Forelimb muscle (tissue), 1 donor: ENCODE results near the gene MSL3. TPM values are rescaled to one million over a fixed set of nuclear protein-coding genes. Genes with fewer than 3 reads are reported as not detected.

ENCODE experiments used
- DNase-seq: peaks from one replicate; pipeline ENCODE4 v3.0.0-alpha.2; 2013; ENCODE audit warnings: low read depth
- polyA plus RNA-seq: library from polyadenylated mRNA; unstranded; fragments of 120-200 nt; gene quantifications from one replicate; pipeline ENCODE4 v1.2.1, GENCODE V29; 2013; ENCODE audit not compliant: insufficient read length

The MSL3 gene
- polyA plus RNA-seq, 1 donor, result 23.9 TPM

DNA sequence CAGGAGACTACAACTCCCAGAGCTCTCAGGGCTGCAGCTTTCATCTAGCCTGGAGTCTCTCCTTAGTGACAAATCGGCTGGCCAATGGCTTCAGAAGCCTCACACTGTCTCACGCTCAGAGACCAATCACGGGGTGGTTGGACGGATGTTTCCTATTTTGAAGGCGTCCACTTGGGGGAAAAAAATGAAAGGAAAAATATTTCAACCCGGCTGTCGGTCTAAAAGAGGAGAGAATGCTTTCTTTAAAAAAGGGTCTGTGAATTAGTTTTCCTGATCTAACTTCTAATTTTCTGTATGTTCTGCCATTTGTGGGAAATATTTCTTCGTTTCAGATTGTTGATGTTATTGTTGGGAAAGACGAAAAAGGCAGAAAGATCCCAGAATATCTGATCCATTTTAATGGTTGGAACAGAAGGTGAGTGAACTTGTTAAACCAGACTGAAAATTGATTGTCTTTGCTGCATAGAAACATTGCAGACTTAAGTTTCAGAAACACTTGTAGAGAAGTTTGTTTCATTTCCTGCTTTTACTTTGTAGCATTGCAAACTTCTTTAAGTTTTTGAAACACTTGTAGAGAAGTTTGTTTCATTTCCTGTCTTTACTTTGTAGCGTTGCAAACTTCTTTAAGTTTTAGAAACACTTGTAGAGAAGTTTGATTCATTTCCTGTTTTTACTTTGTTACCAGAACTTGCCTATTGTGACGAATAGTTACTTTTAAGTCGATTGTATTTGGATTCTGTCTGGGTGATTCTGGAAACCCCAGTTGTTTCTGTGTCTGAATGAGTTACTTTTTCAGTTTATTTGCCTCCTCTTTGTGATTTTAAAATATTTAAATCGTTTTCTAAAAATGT is 1.6 kb downstream of the MSL3 start:
- peak; percentile 90 for DNase-seq

- no peak for DNase-seq
Measured at GRCh38 chrX:11760958-11761357, 2.9 kb downstream of the MSL3 start.

DNA sequence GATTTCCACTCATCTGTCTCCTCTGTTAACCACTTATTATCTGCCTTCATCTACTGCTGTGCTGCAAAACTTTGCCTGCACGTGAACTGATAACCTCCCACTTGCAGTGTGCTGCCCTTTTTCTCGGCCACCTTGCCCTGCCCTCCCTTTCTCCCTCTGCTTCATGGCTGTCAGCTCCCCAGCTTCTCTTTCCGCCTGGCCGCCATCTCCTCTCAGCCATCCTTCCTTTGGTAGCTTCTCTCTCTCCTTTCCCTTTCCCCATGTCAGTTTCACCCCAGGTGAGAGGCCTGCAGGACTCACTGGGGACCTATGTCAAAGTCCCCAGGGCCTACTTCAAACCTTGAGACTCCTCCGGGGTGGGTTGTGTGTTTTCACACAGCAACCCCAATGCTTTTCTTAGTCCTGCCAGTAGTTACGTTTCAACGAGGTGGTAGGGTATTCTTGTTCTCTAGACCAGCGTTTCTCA is 6.6 kb downstream of the MSL3 start:
- no peak for DNase-seq

GRCh38 chrX:11765449-11765848 is 7.4 kb downstream of the MSL3 start:
- DNase-seq, result no peak

DNA sequence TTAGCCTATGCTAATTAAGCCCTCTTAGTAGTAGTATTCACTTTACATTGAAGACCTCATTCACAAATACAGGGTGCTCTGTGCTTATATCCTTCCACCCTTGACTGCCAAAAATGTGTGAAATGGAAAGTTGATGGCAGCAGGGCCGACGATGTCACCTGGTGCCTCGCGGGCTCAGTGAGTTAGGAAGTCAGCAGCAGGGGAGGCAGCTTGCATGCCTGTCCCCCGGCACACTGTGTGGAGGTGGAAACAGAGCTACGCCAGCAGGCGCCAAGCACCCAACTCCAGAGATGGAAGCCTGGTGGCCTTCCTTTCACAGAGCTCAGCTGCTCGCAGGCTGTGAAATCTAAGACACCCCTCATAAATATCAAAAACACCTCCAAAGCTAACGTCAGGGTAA is 8.4 kb downstream of the MSL3 start:
- DNase-seq, result no peak

DNA sequence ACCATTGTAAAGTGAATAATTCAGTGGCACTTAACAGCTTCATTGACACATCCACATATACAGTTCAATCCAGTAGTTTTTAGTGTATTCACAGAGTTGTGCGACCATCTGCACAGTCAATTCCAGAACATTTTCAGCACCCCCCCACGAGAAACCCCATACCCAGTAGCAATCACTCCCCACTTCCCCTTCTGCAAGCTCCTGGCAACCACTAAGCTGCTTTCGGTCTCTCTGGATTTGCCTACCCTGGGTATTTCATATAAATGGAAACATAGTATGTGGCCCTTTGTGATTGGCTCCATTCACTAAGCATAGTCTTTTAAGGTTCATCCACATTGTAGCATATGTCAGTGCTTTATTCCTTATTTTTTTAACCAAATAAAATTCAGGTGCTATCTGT is 10.0 kb downstream of the MSL3 start:
- DNase-seq, result no peak

- no peak for DNase-seq
Measured at GRCh38 chrX:11770320-11770719, 12.3 kb downstream of the MSL3 start.

DNA sequence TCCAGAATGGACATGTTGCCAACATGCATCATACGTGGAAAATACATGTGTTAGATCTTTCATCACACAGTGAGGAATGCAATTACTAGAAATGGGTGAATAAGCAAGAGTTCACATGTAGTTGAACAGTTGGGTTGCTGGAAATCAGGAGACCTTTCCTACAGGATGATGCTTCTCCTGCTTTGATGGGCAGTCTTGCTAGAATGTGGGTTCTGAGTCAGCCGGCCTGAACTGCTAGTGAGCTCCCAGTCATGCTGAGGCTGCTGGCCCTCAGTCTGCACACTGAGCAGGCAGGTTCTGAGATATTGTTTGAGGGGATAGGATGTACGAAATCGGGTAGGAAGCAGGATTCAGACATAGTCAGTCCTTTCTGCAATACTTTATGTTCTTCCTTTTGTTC is 20.2 kb downstream of the MSL3 start:
- DNase-seq, result no peak

DNA sequence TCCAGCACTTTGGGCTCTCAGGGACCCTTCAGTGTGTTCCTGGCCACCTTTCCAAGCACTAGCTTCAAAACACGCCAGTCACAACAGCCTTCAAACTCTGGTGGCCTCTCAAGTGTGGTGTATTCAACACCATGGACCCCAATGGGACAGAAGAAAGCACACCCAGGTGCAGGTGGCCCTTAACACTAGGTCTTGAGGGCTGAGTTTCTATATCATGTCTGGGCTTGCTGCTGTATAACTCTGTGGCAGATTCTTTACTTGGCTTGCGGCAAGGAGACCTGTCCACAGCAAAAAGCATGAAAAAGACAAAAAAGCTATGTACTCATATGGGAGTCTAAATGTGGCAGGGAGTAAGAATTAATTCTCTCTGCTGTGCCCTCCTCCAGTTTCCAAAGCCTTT is 23.1 kb downstream of the MSL3 start:
- DNase-seq, result no peak

DNA sequence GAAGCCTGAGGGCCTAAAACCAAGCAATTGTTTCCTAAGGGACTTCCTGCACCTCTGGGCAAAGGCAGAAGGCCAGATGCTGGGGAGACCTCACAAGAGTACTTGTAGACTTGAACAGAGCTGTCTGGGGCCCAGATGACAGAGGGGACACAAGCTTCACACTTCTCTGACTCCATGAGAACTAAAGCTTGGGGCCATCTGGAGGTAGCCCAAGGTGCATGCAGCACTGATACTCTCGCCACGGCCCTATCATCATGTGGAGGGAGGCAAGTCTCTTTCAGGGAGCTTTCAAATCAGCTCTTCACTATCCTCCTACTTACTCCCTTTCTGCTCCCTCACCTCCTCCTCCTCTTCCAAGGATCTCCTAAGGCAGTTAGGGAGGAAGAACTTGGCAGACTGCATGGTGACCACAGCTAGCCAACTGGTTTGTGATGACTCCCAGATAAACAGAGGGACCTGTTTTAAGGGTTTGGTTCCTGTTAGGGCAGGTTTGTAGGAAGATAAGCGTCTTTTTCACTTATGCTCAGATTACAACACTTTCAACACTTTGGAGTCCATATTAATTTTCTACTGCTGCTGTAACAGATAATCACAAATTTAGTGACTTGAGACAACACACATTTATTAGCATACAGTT is 23.8 kb downstream of the MSL3 start:
- DNase-seq, result no peak

GRCh38 chrX:11784543-11784942 is 26.5 kb downstream of the MSL3 start:
- no peak for DNase-seq

- DNase-seq, result no peak
Measured at GRCh38 chrX:11786862-11787261, 28.8 kb downstream of the MSL3 start.

- peak; percentile 8 for DNase-seq
Measured at GRCh38 chrX:11787564-11787963, 29.5 kb downstream of the MSL3 start.

- DNase-seq, result no peak
Measured at GRCh38 chrX:11789809-11790208, 31.8 kb downstream of the MSL3 start.

DNA sequence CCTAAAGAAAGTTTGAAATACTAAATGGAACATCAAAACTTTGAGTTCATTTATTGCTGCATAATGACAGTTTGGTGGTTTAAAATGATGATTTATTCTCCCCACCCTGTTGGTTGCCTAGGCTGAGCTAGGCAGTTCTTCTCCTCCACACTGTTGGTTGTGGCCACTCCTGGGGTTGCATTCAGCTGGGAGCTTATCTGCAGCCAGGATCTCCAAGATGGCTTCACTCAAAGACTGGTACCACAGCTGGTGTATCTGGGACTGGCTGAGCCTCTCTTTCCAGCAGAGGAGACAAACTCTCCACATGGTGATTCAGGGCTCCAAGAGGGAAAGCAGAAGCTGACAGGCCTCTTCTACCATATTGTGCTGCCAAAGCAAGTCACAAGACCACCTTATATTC is 33.1 kb downstream of the MSL3 start:
- DNase-seq, result no peak

DNA sequence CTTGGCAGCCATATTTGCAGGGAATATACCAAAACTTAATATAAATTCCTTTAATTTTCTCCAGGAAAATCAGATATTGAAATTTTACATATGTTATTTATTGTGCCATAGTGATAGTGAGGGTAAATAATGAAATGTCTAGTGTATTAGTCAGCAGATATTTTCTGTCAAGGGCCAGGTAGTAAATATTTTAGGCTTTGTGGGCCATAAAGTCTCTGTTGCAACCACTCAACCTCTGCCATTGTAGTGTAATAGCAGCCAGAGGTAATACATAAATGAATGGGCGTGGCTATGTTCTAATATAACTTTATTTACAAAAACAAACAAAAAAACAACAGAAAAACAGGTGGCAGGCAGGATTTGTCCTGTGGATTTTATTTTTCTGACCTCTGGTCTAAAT is 33.5 kb downstream of the MSL3 start:
- no peak for DNase-seq

DNA sequence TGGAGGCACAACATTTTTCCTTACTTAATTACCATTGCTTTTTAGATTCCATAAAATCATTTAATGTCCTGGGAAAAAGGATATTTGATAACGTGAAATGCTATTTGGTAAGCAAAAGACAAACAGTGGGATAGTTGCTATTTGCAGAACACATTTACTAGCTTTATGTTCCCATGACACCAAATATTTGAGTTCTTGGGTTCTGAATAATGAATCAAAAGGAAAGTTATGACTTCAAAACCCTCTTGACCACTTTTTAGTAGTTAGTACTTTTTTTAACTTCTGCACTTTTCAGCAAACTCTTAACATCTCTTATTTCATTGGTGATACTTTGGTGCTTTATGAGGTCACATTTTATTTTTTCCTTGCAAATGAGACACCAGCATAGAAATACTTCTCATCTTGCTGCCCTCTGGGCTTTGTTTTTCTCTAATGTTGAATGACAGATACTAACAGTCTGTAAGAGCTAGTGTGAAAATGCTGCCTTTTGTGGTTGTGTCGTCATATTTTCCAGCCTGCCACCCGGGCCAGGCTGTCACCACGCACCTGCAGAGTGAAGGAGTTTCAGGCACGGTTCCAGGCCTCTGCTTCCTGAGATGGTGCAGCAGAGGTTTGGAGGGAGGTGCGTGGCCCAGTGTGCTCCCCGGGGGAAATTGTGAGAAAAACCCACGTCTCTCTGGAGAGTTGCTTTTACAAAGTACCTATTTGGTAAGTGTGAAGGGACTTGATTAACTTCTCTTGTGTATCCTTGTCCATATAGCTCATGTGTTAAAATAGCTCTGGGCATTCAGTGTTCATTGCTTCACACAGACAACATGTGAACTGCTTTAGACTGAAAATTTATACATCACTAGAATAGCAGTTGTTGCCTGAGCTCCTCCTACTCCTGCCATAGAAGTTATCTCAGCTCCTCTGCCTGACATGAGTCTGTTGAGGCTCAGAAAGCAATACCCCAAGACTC is 34.7 kb downstream of the MSL3 start:
- no peak for DNase-seq

DNA sequence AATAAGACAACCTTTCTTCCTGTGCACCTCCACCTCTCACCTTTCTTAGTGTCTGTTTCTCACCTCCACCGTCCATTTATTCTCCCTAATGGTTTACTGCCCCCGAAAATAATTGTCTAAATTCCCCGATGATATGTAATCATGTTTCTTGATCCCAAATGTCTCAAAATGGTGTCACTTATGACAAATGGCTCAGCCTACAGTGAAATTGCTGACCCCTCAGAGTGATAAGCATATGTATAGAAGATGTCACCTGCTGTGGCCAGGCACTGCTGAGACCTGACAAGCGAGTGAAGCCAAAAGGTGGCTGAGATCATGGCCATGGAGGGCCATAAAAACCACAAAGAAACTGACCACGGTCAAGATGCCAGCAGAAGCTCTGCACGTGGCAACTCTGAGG is 35.7 kb downstream of the MSL3 start:
- DNase-seq, result no peak

DNA sequence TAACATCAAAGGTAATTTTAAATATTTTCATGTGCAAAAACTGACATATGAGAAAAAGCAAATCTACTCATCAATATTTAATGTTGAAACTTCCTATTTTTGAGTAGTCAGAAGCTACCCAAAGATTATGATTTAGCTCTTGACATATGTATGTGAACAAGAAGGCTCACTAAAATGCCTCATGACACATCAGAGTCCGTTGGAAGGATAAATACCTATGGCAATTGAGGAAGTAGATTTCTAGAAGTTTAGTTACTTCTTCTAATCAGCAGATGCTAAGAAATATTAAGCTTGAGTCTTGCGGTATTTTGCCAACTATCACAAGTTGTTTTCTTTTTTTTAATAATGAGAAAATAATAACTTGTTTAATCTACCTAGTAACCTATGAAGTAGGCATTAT is 55.3 kb downstream of the MSL3 start:
- DNase-seq, result no peak
